ENCODE results near the gene RGS13.

The RGS13 gene

GRCh38 chr1:192628396-192629057 lies 7.4 kb upstream of the RGS13 start:
- TF ChIP-seq ZBTB7A (IDR thresholded peaks at IDR 0.05; ENCODE audit: low read depth) (no peak), EGR1 (IDR thresholded peaks at IDR 0.05) (no peak), TCF12 (IDR thresholded peaks at IDR 0.05; ENCODE audit: low read depth) (no peak), CREB1 (IDR thresholded peaks at IDR 0.05; ENCODE audit: low read depth) (no peak), EP300 (IDR thresholded peaks at IDR 0.05; ENCODE audit: borderline replicate concordance) (no peak), MAX (IDR thresholded peaks at IDR 0.05) (no peak), CEBPB (IDR thresholded peaks at IDR 0.05) (no peak), NFIC (IDR thresholded peaks at IDR 0.05) (no peak), REST (IDR thresholded peaks at IDR 0.05; ENCODE audit: low read depth) (no peak), TAF1 (IDR thresholded peaks at IDR 0.05; ENCODE audit: low read depth) (no peak), USF1 (IDR thresholded peaks at IDR 0.05) (no peak), YY1 (IDR thresholded peaks at IDR 0.05; ENCODE audit: low read depth) (no peak), RAD21 (IDR thresholded peaks at IDR 0.05; ENCODE audit: low read depth) (no peak), FOXM1 (IDR thresholded peaks at IDR 0.05; ENCODE audit: borderline replicate concordance, low read depth) (no peak), TEAD4 (IDR thresholded peaks at IDR 0.05) (no peak)

GRCh38 chr1:192629612-192630011 lies 6.3 kb upstream of the RGS13 start:
- TF ChIP-seq CREB1 (IDR thresholded peaks at IDR 0.05; ENCODE audit: low read depth) (no peak), USF1 (IDR thresholded peaks at IDR 0.05) (no peak)

- no peak for TF ChIP-seq CREB1 (IDR thresholded peaks at IDR 0.05; ENCODE audit: low read depth)
- no peak for TF ChIP-seq USF1 (IDR thresholded peaks at IDR 0.05)
- TF ChIP-seq CEBPB (IDR thresholded peaks at IDR 0.05) = no peak
- TF ChIP-seq YY1 (IDR thresholded peaks at IDR 0.05; ENCODE audit: low read depth) = no peak
- no peak for TF ChIP-seq EP300 (IDR thresholded peaks at IDR 0.05; ENCODE audit: borderline replicate concordance)
- no peak for TF ChIP-seq EGR1 (IDR thresholded peaks at IDR 0.05)
- no peak for TF ChIP-seq TEAD4 (IDR thresholded peaks at IDR 0.05)
- TF ChIP-seq TCF12 (IDR thresholded peaks at IDR 0.05; ENCODE audit: low read depth) = no peak
- no peak for TF ChIP-seq NFIC (IDR thresholded peaks at IDR 0.05)
- no peak for TF ChIP-seq ZBTB7A (IDR thresholded peaks at IDR 0.05; ENCODE audit: low read depth)
- no peak for TF ChIP-seq REST (IDR thresholded peaks at IDR 0.05; ENCODE audit: low read depth)
- TF ChIP-seq FOXM1 (IDR thresholded peaks at IDR 0.05; ENCODE audit: borderline replicate concordance, low read depth) = no peak
- TF ChIP-seq RAD21 (IDR thresholded peaks at IDR 0.05; ENCODE audit: low read depth) = no peak
- TF ChIP-seq TAF1 (IDR thresholded peaks at IDR 0.05; ENCODE audit: low read depth) = no peak
- TF ChIP-seq MAX (IDR thresholded peaks at IDR 0.05) = no peak
Observed at GRCh38 chr1:192630521-192631287, 5.2 kb upstream of the RGS13 start.

- TF ChIP-seq YY1 (IDR thresholded peaks at IDR 0.05; ENCODE audit: low read depth) (no peak), CREB1 (IDR thresholded peaks at IDR 0.05; ENCODE audit: low read depth) (no peak), RAD21 (IDR thresholded peaks at IDR 0.05; ENCODE audit: low read depth) (no peak), ZBTB7A (IDR thresholded peaks at IDR 0.05; ENCODE audit: low read depth) (no peak), FOXM1 (IDR thresholded peaks at IDR 0.05; ENCODE audit: borderline replicate concordance, low read depth) (no peak), CEBPB (IDR thresholded peaks at IDR 0.05) (no peak), USF1 (IDR thresholded peaks at IDR 0.05) (no peak), REST (IDR thresholded peaks at IDR 0.05; ENCODE audit: low read depth) (no peak), TEAD4 (IDR thresholded peaks at IDR 0.05) (no peak), EGR1 (IDR thresholded peaks at IDR 0.05) (no peak)
Observed at GRCh38 chr1:192631749-192632148, 4.2 kb upstream of the RGS13 start.
